Glutamatergic neuron (in vitro differentiated cells): ENCODE results near the gene VSIG10. TPM values are rescaled to one million over a fixed set of nuclear protein-coding genes. Genes with fewer than 3 reads are reported as not detected.

Experiments
- DNase-seq: peaks from one replicate; pipeline ENCODE4 v3.0.0; 2022
- H3K27ac Mint-ChIP-seq: one replicate; pipeline ENCODE4 v1.8.0; 2020; ENCODE audit warnings: mild to moderate bottlenecking, mixed read lengths, inconsistent platforms; ENCODE audit not compliant: unreplicated experiment
- H3K27me3 Mint-ChIP-seq: one replicate; pipeline ENCODE4 v1.8.0; 2020; ENCODE audit warnings: mild to moderate bottlenecking, moderate library complexity, mixed read lengths, inconsistent platforms; ENCODE audit not compliant: unreplicated experiment
- H3K36me3 Mint-ChIP-seq: one replicate; pipeline ENCODE4 v1.8.0; 2020; ENCODE audit warnings: mild to moderate bottlenecking, mixed read lengths, inconsistent platforms; ENCODE audit not compliant: unreplicated experiment
- H3K4me1 Mint-ChIP-seq: one replicate; pipeline ENCODE4 v1.8.0; 2020; ENCODE audit warnings: mild to moderate bottlenecking, low read depth, mixed read lengths, inconsistent platforms; ENCODE audit not compliant: unreplicated experiment
- H3K4me3 Mint-ChIP-seq: one replicate; pipeline ENCODE4 v1.8.0; 2020; ENCODE audit warnings: mild to moderate bottlenecking, mixed read lengths, inconsistent platforms; ENCODE audit not compliant: unreplicated experiment
- H3K9me3 Mint-ChIP-seq: one replicate; pipeline ENCODE4 v1.8.0; 2020; ENCODE audit warnings: mild to moderate bottlenecking, moderate library complexity, mixed read lengths, inconsistent platforms; ENCODE audit not compliant: unreplicated experiment
- total RNA-seq: library from RNA; stranded (reverse); fragmentation: NEBNext Ultra II Directional; extraction: Animal tissue kit (Norgen Biotek cat#: 25700); gene quantifications from one replicate; pipeline ENCODE4 v1.2.1, GENCODE V29; 2021; ENCODE audit not compliant: unreplicated experiment
- TF ChIP-seq, protein P1 (sequence below): fragments of 200-600 bp; sonication (generic); IDR thresholded peaks from one replicate; pipeline ENCODE4 v1.5.0; 2021; ENCODE audit not compliant: partially characterized antibody, unreplicated experiment

The VSIG10 gene
- total RNA-seq, 1 donor from 2014 or later: 13.3 TPM

- Mint-ChIP-seq H3K36me3 (no peaks in the 10 kb centered on the region), H3K4me1 (no peaks in the 10 kb centered on the region), H3K9me3 (no peaks in the 10 kb centered on the region), H3K4me3 (no peak overlapping the region), H3K27me3 (peaks cover 7% of the 10 kb centered on the region), H3K27ac (no peak overlapping the region)
- DNase-seq: no peak
- TF ChIP-seq, protein P1, sequence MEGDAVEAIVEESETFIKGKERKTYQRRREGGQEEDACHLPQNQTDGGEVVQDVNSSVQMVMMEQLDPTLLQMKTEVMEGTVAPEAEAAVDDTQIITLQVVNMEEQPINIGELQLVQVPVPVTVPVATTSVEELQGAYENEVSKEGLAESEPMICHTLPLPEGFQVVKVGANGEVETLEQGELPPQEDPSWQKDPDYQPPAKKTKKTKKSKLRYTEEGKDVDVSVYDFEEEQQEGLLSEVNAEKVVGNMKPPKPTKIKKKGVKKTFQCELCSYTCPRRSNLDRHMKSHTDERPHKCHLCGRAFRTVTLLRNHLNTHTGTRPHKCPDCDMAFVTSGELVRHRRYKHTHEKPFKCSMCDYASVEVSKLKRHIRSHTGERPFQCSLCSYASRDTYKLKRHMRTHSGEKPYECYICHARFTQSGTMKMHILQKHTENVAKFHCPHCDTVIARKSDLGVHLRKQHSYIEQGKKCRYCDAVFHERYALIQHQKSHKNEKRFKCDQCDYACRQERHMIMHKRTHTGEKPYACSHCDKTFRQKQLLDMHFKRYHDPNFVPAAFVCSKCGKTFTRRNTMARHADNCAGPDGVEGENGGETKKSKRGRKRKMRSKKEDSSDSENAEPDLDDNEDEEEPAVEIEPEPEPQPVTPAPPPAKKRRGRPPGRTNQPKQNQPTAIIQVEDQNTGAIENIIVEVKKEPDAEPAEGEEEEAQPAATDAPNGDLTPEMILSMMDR: no peak
These were observed 51.3 kb downstream of the VSIG10 start for GRCh38 chr12:118052324-118053070.

DNA sequence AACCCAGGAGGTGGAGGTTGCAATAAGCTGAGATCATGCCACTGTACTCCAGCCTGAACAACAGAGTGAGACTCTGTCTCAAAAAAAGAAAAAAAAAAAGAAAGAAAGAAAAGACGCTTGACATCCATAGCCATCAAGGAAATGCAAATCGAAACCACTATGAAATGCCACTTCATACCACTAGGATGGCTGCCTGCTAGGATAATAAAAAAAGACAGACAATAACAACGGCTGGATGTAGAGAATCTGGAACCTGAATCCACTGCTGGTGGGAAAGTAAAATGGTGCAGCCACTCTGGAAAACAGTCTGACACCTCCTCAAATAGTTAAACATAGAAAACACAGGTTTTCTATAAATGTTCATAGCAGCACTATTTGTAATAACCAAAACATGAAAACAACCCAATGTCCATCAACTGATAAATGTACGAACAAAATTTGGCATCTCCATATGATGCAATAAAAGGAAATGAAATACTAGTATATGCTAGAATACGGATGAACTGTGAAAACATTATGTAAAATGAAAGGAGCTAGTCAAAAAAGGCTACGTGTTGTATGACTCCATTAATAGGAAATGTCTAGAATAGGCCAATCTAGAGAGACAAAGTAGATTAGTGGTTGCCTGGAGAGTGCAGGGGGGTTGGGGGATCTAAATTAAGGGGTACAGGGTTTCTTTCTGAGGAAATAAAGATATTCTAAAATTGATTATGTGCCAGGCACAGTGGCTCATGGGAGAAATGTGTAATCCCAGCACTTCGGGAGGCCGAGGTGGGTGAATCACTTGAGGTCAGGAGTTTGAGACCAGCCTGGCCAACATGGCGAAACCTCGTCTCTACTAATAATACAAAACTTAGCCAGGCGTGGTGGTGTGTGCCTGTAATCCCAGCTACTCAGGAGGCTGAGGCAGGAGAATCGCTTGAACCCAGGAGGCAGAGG is 52.6 kb downstream of the VSIG10 start:
- H3K4me3 Mint-ChIP-seq: no peak overlapping the region
- H3K27ac Mint-ChIP-seq: no peak overlapping the region
- DNase-seq: no peak
- H3K4me1 Mint-ChIP-seq: no peaks in the 10 kb centered on the region
- TF ChIP-seq, protein P1: peak; percentile 30
- H3K36me3 Mint-ChIP-seq: no peaks in the 10 kb centered on the region
- H3K27me3 Mint-ChIP-seq: peaks cover 6% of the 10 kb centered on the region
- H3K9me3 Mint-ChIP-seq: no peaks in the 10 kb centered on the region

DNA sequence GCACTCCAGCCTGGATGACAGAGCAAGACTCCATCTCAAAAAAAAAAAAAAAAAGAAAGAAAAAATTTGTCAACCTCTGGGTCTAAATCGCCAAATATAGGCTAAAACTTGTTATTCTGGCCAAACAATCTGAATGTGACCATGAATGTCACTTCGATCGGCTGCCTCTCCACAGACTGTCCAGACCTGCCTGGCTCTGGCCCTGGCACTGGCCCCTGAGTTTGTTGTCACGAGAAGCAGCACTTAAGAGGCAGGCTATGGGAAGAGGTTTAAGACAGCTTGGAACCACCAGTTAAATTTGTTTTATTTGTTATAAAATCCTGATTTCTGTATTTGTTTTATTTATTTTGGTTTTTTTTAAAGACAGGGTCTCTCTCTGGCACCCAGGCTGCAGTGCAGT is 57.4 kb downstream of the VSIG10 start:
- Mint-ChIP-seq H3K27me3 (no peaks in the 10 kb centered on the region), H3K4me3 (no peak overlapping the region), H3K4me1 (no peaks in the 10 kb centered on the region), H3K27ac (no peak overlapping the region), H3K36me3 (no peaks in the 10 kb centered on the region), H3K9me3 (no peaks in the 10 kb centered on the region)
- TF ChIP-seq, protein P1: no peak
- DNase-seq: no peak

- no peaks in the 10 kb centered on the region for H3K4me1 Mint-ChIP-seq
- no peak for DNase-seq
- TF ChIP-seq, protein P1: no peak
- no peaks in the 10 kb centered on the region for H3K36me3 Mint-ChIP-seq
- no peak overlapping the region for H3K27ac Mint-ChIP-seq
- H3K27me3 Mint-ChIP-seq: no peaks in the 10 kb centered on the region
- no peaks in the 10 kb centered on the region for H3K9me3 Mint-ChIP-seq
- H3K4me3 Mint-ChIP-seq: no peak overlapping the region
These were observed 59.2 kb downstream of the VSIG10 start for GRCh38 chr12:118044577-118044976.
